Measurements from ENCODE around the gene SLC25A31. TPM values are rescaled to one million over a fixed set of nuclear protein-coding genes. Genes with fewer than 3 reads are reported as not detected.

Gene SLC25A31
- polyA plus RNA-seq, 1 donor from 2014 or later, result 0.28 TPM

DNA sequence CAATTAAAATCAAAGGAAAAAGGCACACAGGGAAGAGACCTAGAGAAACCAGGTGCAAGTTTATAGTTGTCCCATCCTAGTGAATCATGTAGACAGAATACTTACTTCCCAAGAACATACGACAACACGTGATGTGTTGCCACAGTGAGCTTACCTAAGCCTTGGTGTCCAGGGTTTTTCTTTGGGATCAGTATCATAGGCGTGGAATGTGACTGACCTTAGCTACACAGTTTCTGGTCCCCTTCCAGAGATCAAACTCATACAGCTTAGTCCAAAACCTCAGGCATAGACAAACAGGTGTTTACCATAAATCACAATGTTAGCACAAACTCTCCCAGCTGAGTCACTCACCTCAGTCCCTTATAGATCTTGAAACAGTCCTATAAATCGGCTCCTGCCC is 17.7 kb downstream of the SLC25A31 start:
- no peak overlapping the region for H3K4me3 ChIP-seq (ENCODE audit: low read length)
- H3K9me3 ChIP-seq (ENCODE audit: low read length), result no peaks in the 10 kb centered on the region
- no peaks in the 10 kb centered on the region for H4K20me1 ChIP-seq (ENCODE audit: insufficient read depth)
- H3F3A ChIP-seq (ENCODE audit: insufficient read depth, low read length, poor library complexity, severe bottlenecking), result no peaks in the 10 kb centered on the region
- H3K9me2 ChIP-seq (ENCODE audit: insufficient read depth, low read length), result no peaks in the 10 kb centered on the region
- no peak for TF ChIP-seq EZH2 (IDR thresholded peaks at IDR 0.05; ENCODE audit: borderline replicate concordance, insufficient read depth, low read length, poor library complexity, severe bottlenecking)
- TF ChIP-seq EP300 (conservative IDR thresholded peaks at IDR 0.05; ENCODE audit: poor library complexity, severe bottlenecking), result no peak
- no peak for TF ChIP-seq MXI1 (conservative IDR thresholded peaks at IDR 0.05; ENCODE audit: poor library complexity, severe bottlenecking)
- no peak for TF ChIP-seq POLR2AphosphoS5 (IDR thresholded peaks at IDR 0.05)
- no peak for TF ChIP-seq CTCF (IDR thresholded peaks at IDR 0.05; ENCODE audit: poor library complexity, severe bottlenecking)
- TF ChIP-seq REST (IDR thresholded peaks at IDR 0.05; ENCODE audit: borderline replicate concordance), result no peak
- TF ChIP-seq RAD21 (conservative IDR thresholded peaks at IDR 0.05), result no peak
- TF ChIP-seq SMC3 (conservative IDR thresholded peaks at IDR 0.05; ENCODE audit: poor library complexity), result no peak
- no peak for TF ChIP-seq TAF1 (IDR thresholded peaks at IDR 0.05; ENCODE audit: low read depth)
- no peak overlapping the region for H3K27ac ChIP-seq (ENCODE audit: low read length)
- H3K36me3 ChIP-seq (ENCODE audit: insufficient read depth, low read length), result no peaks in the 10 kb centered on the region
- H3K27me3 ChIP-seq (ENCODE audit: insufficient read depth, low read depth, low read length), result no peaks in the 10 kb centered on the region
- no peak overlapping the region for H3K4me2 ChIP-seq (ENCODE audit: low read length)
- H3K79me2 ChIP-seq (replicated peaks; ENCODE audit: insufficient read depth, low read length), result no peaks in the 10 kb centered on the region
- H2AFZ ChIP-seq (ENCODE audit: low read depth, low read length), result no peak overlapping the region
- H3K9ac ChIP-seq (ENCODE audit: low read length), result no peak overlapping the region

DNA sequence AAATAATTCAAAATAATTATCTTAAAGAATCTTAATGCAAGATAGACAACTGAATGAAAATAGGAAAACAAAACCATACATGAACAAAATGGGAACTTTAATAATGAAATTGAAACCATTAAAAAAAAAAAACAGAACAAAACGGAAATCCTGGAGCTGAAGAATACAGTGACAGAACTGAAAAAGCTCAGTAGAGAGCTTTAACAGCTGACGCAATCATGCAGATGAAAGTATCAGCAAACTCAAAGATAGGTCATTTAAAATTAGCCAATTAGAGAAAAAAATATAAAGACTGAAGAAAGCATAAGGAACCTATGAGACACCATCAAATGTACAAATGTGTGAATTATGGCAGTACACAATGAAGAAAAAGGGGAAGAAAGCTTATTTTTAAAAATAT is 18.8 kb downstream of the SLC25A31 start:
- H3K36me3 ChIP-seq (ENCODE audit: insufficient read depth, low read length), result no peaks in the 10 kb centered on the region
- H3K27ac ChIP-seq (ENCODE audit: low read length), result no peak overlapping the region
- no peaks in the 10 kb centered on the region for H3K9me3 ChIP-seq (ENCODE audit: low read length)
- TF ChIP-seq POLR2AphosphoS5 (IDR thresholded peaks at IDR 0.05) (no peak), CTCF (IDR thresholded peaks at IDR 0.05; ENCODE audit: poor library complexity, severe bottlenecking) (no peak), REST (IDR thresholded peaks at IDR 0.05; ENCODE audit: borderline replicate concordance) (no peak), RAD21 (conservative IDR thresholded peaks at IDR 0.05) (no peak), MXI1 (conservative IDR thresholded peaks at IDR 0.05; ENCODE audit: poor library complexity, severe bottlenecking) (no peak), SMC3 (conservative IDR thresholded peaks at IDR 0.05; ENCODE audit: poor library complexity) (no peak), TAF1 (IDR thresholded peaks at IDR 0.05; ENCODE audit: low read depth) (no peak), EP300 (conservative IDR thresholded peaks at IDR 0.05; ENCODE audit: poor library complexity, severe bottlenecking) (no peak), EZH2 (IDR thresholded peaks at IDR 0.05; ENCODE audit: borderline replicate concordance, insufficient read depth, low read length, poor library complexity, severe bottlenecking) (no peak)
- no peaks in the 10 kb centered on the region for H3K9me2 ChIP-seq (ENCODE audit: insufficient read depth, low read length)
- H4K20me1 ChIP-seq (ENCODE audit: insufficient read depth), result no peaks in the 10 kb centered on the region
- no peaks in the 10 kb centered on the region for H3F3A ChIP-seq (ENCODE audit: insufficient read depth, low read length, poor library complexity, severe bottlenecking)
- no peak overlapping the region for H3K4me3 ChIP-seq (ENCODE audit: low read length)
- no peaks in the 10 kb centered on the region for H3K79me2 ChIP-seq (replicated peaks; ENCODE audit: insufficient read depth, low read length)
- H3K27me3 ChIP-seq (ENCODE audit: insufficient read depth, low read depth, low read length), result no peaks in the 10 kb centered on the region
- H2AFZ ChIP-seq (ENCODE audit: low read depth, low read length), result no peak overlapping the region
- H3K9ac ChIP-seq (ENCODE audit: low read length), result no peak overlapping the region
- H3K4me2 ChIP-seq (ENCODE audit: low read length), result no peak overlapping the region
